Ectodermal cell (in vitro differentiated cells): ENCODE results near the gene DTL.

ENCODE experiments used
- H3K27ac ChIP-seq: 2 replicates; pipeline ENCODE4 v1.7.0; 2013; ENCODE audit warnings: mild to moderate bottlenecking, low read depth, low read length; ENCODE audit not compliant: insufficient read depth, poor library complexity, severe bottlenecking
- H3K27me3 ChIP-seq: 2 replicates; pipeline ENCODE4 v1.7.0; 2013; ENCODE audit warnings: mild to moderate bottlenecking, low read length; ENCODE audit not compliant: insufficient read depth, control insufficient read depth, poor library complexity, severe bottlenecking
- H3K36me3 ChIP-seq: one replicate; pipeline ENCODE4 v1.7.0; 2013; ENCODE audit warnings: low read length; ENCODE audit not compliant: control insufficient read depth, insufficient read depth
- H3K4me1 ChIP-seq: one replicate; pipeline ENCODE4 v1.7.0; 2013; ENCODE audit warnings: low read length; ENCODE audit not compliant: control insufficient read depth, insufficient read depth
- H3K4me3 ChIP-seq: 2 replicates; pipeline ENCODE4 v1.7.0; 2013; ENCODE audit warnings: low read depth, low read length, control low read depth; ENCODE audit not compliant: insufficient read depth
- H3K9me3 ChIP-seq: 2 replicates; pipeline ENCODE4 v1.7.0; 2013; ENCODE audit warnings: mild to moderate bottlenecking, low read length, moderate library complexity; ENCODE audit not compliant: control insufficient read depth
- WGBS, 2 experiments: methylation state at CpG; one replicate each; pipeline ENCODE4 v1.1.7; 2013; ENCODE audit warnings: missing lambda C conversion rate in 2 of 2; 5-methylcytosine and 5-hydroxymethylcytosine counted together

Gene DTL

DNA sequence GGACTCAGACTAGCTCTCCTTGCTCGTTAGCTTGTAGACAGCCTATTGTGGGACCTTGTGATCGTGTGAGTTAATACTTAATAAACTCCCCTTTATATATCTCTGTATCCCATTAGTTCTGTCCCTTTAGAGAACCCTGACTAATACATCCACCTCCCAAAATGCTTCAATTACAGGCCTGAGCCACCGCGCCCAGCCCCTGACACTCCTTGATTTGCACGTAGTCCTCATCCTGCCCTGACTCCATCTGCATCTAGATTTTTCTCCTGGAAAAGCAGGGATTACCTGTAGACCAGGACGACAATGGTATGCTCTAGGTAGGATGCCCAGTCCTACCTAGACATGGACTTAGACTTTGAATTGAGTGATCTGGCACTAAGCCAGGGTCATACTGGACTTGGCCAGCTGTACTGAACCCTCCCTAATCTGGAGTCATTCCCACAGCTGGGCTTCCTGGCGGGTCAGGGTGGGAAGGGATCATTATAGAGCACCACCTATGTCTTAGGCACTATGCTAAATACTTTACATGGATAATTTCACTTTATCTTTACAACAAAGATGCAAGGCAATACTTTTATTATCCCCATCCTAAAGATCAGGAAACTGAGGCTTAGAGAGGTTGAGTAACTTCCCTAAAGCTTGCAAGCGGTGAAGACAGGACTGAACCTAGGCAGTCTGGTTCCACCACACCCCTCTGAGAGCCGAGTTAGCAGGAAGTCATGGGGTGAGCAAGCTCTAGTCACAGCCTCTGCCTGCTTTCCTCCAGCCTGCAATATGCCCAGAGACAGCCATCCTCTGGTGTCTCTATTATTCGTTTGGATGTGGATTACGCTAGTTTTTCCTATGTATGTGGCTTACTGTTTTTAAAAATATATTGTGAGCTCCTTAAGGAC, 89.4 kb downstream of the DTL start:
- no peak overlapping the region for H3K27ac ChIP-seq
- H3K4me1 ChIP-seq = no peaks in the 10 kb centered on the region
- no peaks in the 10 kb centered on the region for H3K9me3 ChIP-seq
- WGBS, 2 experiments = 83 to 86% methylated on average over 11 of the region's 11 CpGs
- no peak overlapping the region for H3K4me3 ChIP-seq
- no peaks in the 10 kb centered on the region for H3K36me3 ChIP-seq
- no peaks in the 10 kb centered on the region for H3K27me3 ChIP-seq

GRCh38 chr1:212125654-212126053, 90.1 kb downstream of the DTL start:
- H3K27me3 ChIP-seq = no peaks in the 10 kb centered on the region
- WGBS, 2 experiments = 94 to 96% methylated on average over 9 of the region's 9 CpGs

GRCh38 chr1:212127221-212127620, 91.7 kb downstream of the DTL start:
- 11 to 22% methylated on average over 4 of the region's 4 CpGs for WGBS, 2 experiments
- no peaks in the 10 kb centered on the region for H3K4me1 ChIP-seq
- no peaks in the 10 kb centered on the region for H3K36me3 ChIP-seq
- H3K9me3 ChIP-seq = no peaks in the 10 kb centered on the region
- H3K27ac ChIP-seq = no peak overlapping the region
- H3K27me3 ChIP-seq = no peaks in the 10 kb centered on the region
- H3K4me3 ChIP-seq = no peak overlapping the region

More at GRCh38 chr1:212125654-212126053, 90.1 kb downstream of the DTL start:
- no peaks in the 10 kb centered on the region for H3K9me3 ChIP-seq
- H3K4me1 ChIP-seq = no peaks in the 10 kb centered on the region
- no peak overlapping the region for H3K4me3 ChIP-seq
- H3K36me3 ChIP-seq = no peaks in the 10 kb centered on the region
- H3K27ac ChIP-seq = no peak overlapping the region

- Histone ChIP-seq H3K9me3 (no peaks in the 10 kb centered on the region), H3K27me3 (no peaks in the 10 kb centered on the region), H3K36me3 (no peaks in the 10 kb centered on the region), H3K4me1 (no peaks in the 10 kb centered on the region), H3K4me3 (no peak overlapping the region), H3K27ac (no peak overlapping the region)
- WGBS, 2 experiments = 94% methylated on average over 6 of the region's 6 CpGs
Observed at GRCh38 chr1:212129781-212130180, 94.2 kb downstream of the DTL start.

- Histone ChIP-seq H3K27me3 (no peaks in the 10 kb centered on the region), H3K9me3 (no peaks in the 10 kb centered on the region)
- 94 to 100% methylated on average over 1 of the region's 1 CpG for WGBS, 2 experiments
Observed at GRCh38 chr1:212132025-212132424, 96.5 kb downstream of the DTL start.

GRCh38 chr1:212133319-212133718, 97.8 kb downstream of the DTL start:
- Histone ChIP-seq H3K9me3 (no peaks in the 10 kb centered on the region), H3K4me1 (no peaks in the 10 kb centered on the region), H3K4me3 (no peak overlapping the region), H3K27me3 (no peaks in the 10 kb centered on the region), H3K36me3 (no peaks in the 10 kb centered on the region), H3K27ac (no peak overlapping the region)
- WGBS, 2 experiments = 95 to 100% methylated on average over 1 to 2 of the region's 2 CpGs

More at GRCh38 chr1:212132025-212132424, 96.5 kb downstream of the DTL start:
- H3K4me3 ChIP-seq = no peak overlapping the region
- H3K36me3 ChIP-seq = no peaks in the 10 kb centered on the region
- no peak overlapping the region for H3K27ac ChIP-seq
- H3K4me1 ChIP-seq = no peaks in the 10 kb centered on the region

DNA sequence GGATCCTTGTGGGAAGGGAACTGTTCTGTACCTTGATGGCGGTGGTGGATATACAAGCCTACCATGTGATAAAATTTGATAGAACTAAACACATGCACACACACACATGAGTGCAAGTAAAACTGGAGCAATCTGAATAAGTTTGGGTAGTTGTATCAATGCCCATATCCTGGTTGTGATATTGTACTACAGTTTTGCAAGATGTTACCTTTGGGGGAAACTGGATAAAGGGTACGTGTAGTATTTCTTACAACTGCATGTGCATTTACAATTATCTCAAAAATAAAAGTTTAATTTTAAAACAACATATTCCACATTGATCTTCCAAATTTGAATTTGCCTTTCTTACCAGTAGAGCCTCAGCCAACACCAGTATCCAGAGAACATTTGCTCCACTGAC, 99.6 kb downstream of the DTL start:
- no peaks in the 10 kb centered on the region for H3K36me3 ChIP-seq
- H3K4me1 ChIP-seq = no peaks in the 10 kb centered on the region
- H3K27me3 ChIP-seq = no peaks in the 10 kb centered on the region
- H3K27ac ChIP-seq = no peak overlapping the region
- no peaks in the 10 kb centered on the region for H3K9me3 ChIP-seq
- no peak overlapping the region for H3K4me3 ChIP-seq
- WGBS, 2 experiments = 100% methylated on average over 1 of the region's 2 CpGs; no CpG with 5 or more reads in 1 of the 2 experiments

GRCh38 chr1:212137854-212138253, 102.3 kb downstream of the DTL start:
- Histone ChIP-seq H3K27ac (no peak overlapping the region), H3K36me3 (no peaks in the 10 kb centered on the region), H3K9me3 (no peaks in the 10 kb centered on the region), H3K4me3 (no peak overlapping the region), H3K27me3 (no peaks in the 10 kb centered on the region), H3K4me1 (no peaks in the 10 kb centered on the region)
- WGBS, 2 experiments = 93 to 95% methylated on average over 1 of the region's 1 CpG

DNA sequence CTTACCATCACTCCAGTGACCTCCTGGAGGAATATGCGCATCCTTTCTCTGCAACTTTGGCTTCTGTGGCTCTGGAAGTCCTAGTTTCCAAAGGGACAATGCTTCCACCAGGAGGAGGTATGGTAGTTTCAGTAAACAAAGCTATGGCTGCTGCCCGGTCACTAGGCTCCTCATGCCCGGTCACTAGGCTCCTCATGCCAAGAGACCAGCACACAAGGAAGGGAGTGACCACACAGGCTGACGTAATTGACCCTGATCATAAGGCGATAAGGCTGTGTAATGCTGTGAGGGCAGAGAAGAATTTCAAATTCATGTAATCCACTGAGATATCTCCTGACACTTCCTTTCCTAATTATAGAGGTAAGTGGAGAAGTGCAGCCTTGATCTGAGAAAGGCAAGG, 102.9 kb downstream of the DTL start:
- WGBS, 2 experiments = 90 to 97% methylated on average over 5 of the region's 5 CpGs
- no peak overlapping the region for H3K4me3 ChIP-seq
- H3K36me3 ChIP-seq = no peaks in the 10 kb centered on the region
- no peaks in the 10 kb centered on the region for H3K27me3 ChIP-seq
- H3K4me1 ChIP-seq = no peaks in the 10 kb centered on the region
- H3K27ac ChIP-seq = no peak overlapping the region
- no peaks in the 10 kb centered on the region for H3K9me3 ChIP-seq

GRCh38 chr1:212139526-212140135, 104.1 kb downstream of the DTL start:
- H3K27ac ChIP-seq = no peak overlapping the region
- no peak overlapping the region for H3K4me3 ChIP-seq
- H3K36me3 ChIP-seq = no peaks in the 10 kb centered on the region
- H3K4me1 ChIP-seq = no peaks in the 10 kb centered on the region
- 89 to 90% methylated on average over 3 of the region's 3 CpGs for WGBS, 2 experiments
- H3K27me3 ChIP-seq = no peaks in the 10 kb centered on the region
- H3K9me3 ChIP-seq = no peaks in the 10 kb centered on the region
